GM23248 (cell line): ENCODE measurements around the gene ALX4. TPM values are rescaled to one million over a fixed set of nuclear protein-coding genes. Genes with fewer than 3 reads are reported as not detected.
A peak's percentile ranks its signal among the peaks of the same experiment; 100 is the strongest.

Experiments used
- DNase-seq: peaks from one replicate; pipeline ENCODE4 v3.0.0-alpha.2; 2015
- H2AFZ ChIP-seq: fragments of 200-600 bp; sonication (generic); 2 replicates; pipeline ENCODE4 v1.6.1; 2016; ENCODE audit warnings: antibody characterized with exemption
- H3F3A ChIP-seq: fragments of 200-600 bp; sonication (generic); 2 replicates; pipeline ENCODE4 v1.6.1; 2016; ENCODE audit warnings: mild to moderate bottlenecking, antibody characterized with exemption, mixed run types; ENCODE audit not compliant: insufficient read depth
- H3K27ac ChIP-seq: fragments of 200-600 bp; sonication (generic); 2 replicates; pipeline ENCODE4 v1.5.1; 2016; ENCODE audit warnings: mild to moderate bottlenecking
- H3K27me3 ChIP-seq: fragments of 200-600 bp; sonication (generic); replicated peaks from 2 replicates; pipeline ENCODE4 v1.6.1; 2016; ENCODE audit warnings: mild to moderate bottlenecking; ENCODE audit not compliant: insufficient read depth
- H3K36me3 ChIP-seq: fragments of 200-600 bp; sonication (generic); 2 replicates; pipeline ENCODE4 v1.6.1; 2016; ENCODE audit warnings: low read depth, mild to moderate bottlenecking
- H3K4me1 ChIP-seq: fragments of 200-600 bp; sonication (generic); 2 replicates; pipeline ENCODE4 v1.6.1; 2016; ENCODE audit warnings: mild to moderate bottlenecking; ENCODE audit not compliant: insufficient read depth
- H3K4me2 ChIP-seq: fragments of 200-600 bp; sonication (generic); one replicate; pipeline ENCODE4 v1.6.1; 2016; ENCODE audit warnings: mild to moderate bottlenecking; ENCODE audit not compliant: unreplicated experiment
- H3K4me3 ChIP-seq: fragments of 200-600 bp; sonication (generic); 2 replicates; pipeline ENCODE4 v1.5.1; 2016; ENCODE audit warnings: mild to moderate bottlenecking
- H3K79me2 ChIP-seq: fragments of 200-600 bp; sonication (generic); 2 replicates; pipeline ENCODE4 v1.6.1; 2016; ENCODE audit warnings: mild to moderate bottlenecking; ENCODE audit not compliant: insufficient read depth
- H3K9ac ChIP-seq: fragments of 200-600 bp; sonication (generic); 2 replicates; pipeline ENCODE4 v1.6.1; 2016; ENCODE audit warnings: mild to moderate bottlenecking
- H3K9me2 ChIP-seq: fragments of 200-600 bp; sonication (generic); 2 replicates; pipeline ENCODE4 v1.6.1; 2016; ENCODE audit warnings: mixed run types, mild to moderate bottlenecking, moderate library complexity; ENCODE audit not compliant: insufficient read depth
- H3K9me3 ChIP-seq: fragments of 200-600 bp; sonication (generic); one replicate; pipeline ENCODE4 v1.6.1; 2017; ENCODE audit warnings: low read depth
- H4K20me1 ChIP-seq: fragments of 200-600 bp; sonication (generic); 2 replicates; pipeline ENCODE4 v1.6.0; 2016; ENCODE audit not compliant: insufficient read depth
- EZH2 ChIP-seq: fragments of 200-600 bp; sonication (generic); IDR thresholded peaks from 2 replicates; pipeline ENCODE4 v1.6.1; 2018; ENCODE audit warnings: antibody characterized with exemption, mild to moderate bottlenecking; ENCODE audit not compliant: insufficient read depth, poor library complexity, severe bottlenecking
- EZH2phosphoT487 ChIP-seq: fragments of 200-600 bp; sonication (generic); IDR thresholded peaks from 2 replicates; pipeline ENCODE4 v1.6.1; 2018; ENCODE audit warnings: antibody characterized with exemption, moderate library complexity, mild to moderate bottlenecking, low read depth; ENCODE audit not compliant: insufficient read depth
- WGBS, 2 experiments: methylation state at CpG; one replicate each; pipeline ENCODE4 v1.1.6; 2015 to 2017; ENCODE audit warnings: low lambda C conversion rate in 2 of 2, low coverage in 1 of 2; ENCODE audit errors: missing lambda C conversion rate in 2 of 2; 5-methylcytosine and 5-hydroxymethylcytosine counted together
- in situ Hi-C: fragments of 300-500 bp; cut with MboI; formaldehyde crosslinking; loops from 2 replicates; pipeline ENCODE4 v1.15.0; 2020
- polyA plus RNA-seq: library from polyadenylated mRNA; unstranded; fragments of >200 nt; fragmentation: Nextera tagmentation; extraction: Ambion mirVana; gene quantifications from 2 replicates; pipeline ENCODE4 v1.2.1, GENCODE V29; 2016
- total RNA-seq: library from RNA; depleted of rRNA; stranded (reverse); fragments of >200 nt; shearing (Covaris generic); gene quantifications from 2 replicates; pipeline ENCODE4 v1.2.3, GENCODE V29; 2014

Gene ALX4
- total and polyA plus RNA-seq, 2 experiments from 2014 or later = not detected

GRCh38 chr11:44329472-44330230, 19.7 kb upstream of the ALX4 start:
- peaks cover 71% of the 10 kb centered on the region for H3K27me3 ChIP-seq
- no peak overlapping the region for H3K4me3 ChIP-seq
- H3F3A ChIP-seq = no peaks in the 10 kb centered on the region
- no peaks in the 10 kb centered on the region for H3K36me3 ChIP-seq
- no peaks in the 10 kb centered on the region for H3K79me2 ChIP-seq
- no peak for TF ChIP-seq EZH2
- no peak for TF ChIP-seq EZH2phosphoT487
- no peak overlapping the region for H3K4me2 ChIP-seq
- no peak overlapping the region for H2AFZ ChIP-seq
- in situ Hi-C loops = no loop called here
- H3K9me2 ChIP-seq = no peaks in the 10 kb centered on the region
- WGBS, 2 experiments = 33 to 35% methylated on average over 8 of the region's 8 CpGs
- H3K4me1 ChIP-seq = no peaks in the 10 kb centered on the region
- no peak for DNase-seq
- H4K20me1 ChIP-seq = no peaks in the 10 kb centered on the region
- no peak overlapping the region for H3K27ac ChIP-seq
- no peak overlapping the region for H3K9ac ChIP-seq
- no peaks in the 10 kb centered on the region for H3K9me3 ChIP-seq

DNA sequence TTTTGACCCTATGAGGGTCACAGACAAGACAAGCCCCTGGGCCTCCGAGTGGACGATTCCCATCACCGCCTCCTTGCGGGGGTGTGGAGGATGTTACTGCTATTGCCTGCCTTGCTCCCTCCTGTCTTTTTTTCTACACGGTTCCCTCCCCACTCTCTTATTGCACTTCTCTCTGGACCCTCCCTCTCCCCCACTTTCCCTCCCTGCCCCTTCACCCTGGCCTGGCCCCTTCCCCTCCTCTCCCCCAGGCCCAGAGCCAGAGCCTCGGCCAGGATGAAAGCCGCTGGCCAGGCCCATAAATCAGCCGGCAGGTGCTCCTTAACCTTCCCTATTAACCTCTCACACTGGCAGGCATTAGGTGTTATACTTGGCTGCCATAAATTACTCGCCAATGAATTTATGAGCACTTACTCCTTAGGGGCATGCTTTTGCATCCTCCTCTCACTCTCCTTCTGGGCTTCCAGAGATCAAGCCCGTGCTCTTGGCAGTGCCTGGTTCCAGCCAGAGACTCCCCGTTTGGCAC, 18.3 kb upstream of the ALX4 start:
- TF ChIP-seq EZH2 = no peak
- TF ChIP-seq EZH2phosphoT487 = no peak
- H3K9ac ChIP-seq = no peak overlapping the region
- no peaks in the 10 kb centered on the region for H3K9me2 ChIP-seq
- no peak overlapping the region for H2AFZ ChIP-seq
- no peak overlapping the region for H3K4me2 ChIP-seq
- 15% methylated on average over 11 of the region's 11 CpGs for WGBS, 2 experiments
- no peaks in the 10 kb centered on the region for H3K36me3 ChIP-seq
- no peaks in the 10 kb centered on the region for H3K79me2 ChIP-seq
- H4K20me1 ChIP-seq = no peaks in the 10 kb centered on the region
- H3K9me3 ChIP-seq = no peaks in the 10 kb centered on the region
- no peak overlapping the region for H3K27ac ChIP-seq
- no peaks in the 10 kb centered on the region for H3F3A ChIP-seq
- H3K4me3 ChIP-seq = no peak overlapping the region
- H3K4me1 ChIP-seq = no peaks in the 10 kb centered on the region
- no peak for DNase-seq
- H3K27me3 ChIP-seq = peaks cover 81% of the 10 kb centered on the region
- in situ Hi-C loops = no loop called here

GRCh38 chr11:44327730-44328129, 17.8 kb upstream of the ALX4 start:
- H2AFZ ChIP-seq = no peak overlapping the region
- H3K9me2 ChIP-seq = no peaks in the 10 kb centered on the region
- peaks cover 82% of the 10 kb centered on the region for H3K27me3 ChIP-seq
- WGBS, 2 experiments = 51 to 54% methylated on average over 10 of the region's 10 CpGs
- H3K27ac ChIP-seq = no peak overlapping the region
- no peak for TF ChIP-seq EZH2
- TF ChIP-seq EZH2phosphoT487 = no peak
- no peak for DNase-seq
- no peaks in the 10 kb centered on the region for H3K79me2 ChIP-seq
- H3K4me3 ChIP-seq = no peak overlapping the region
- no peaks in the 10 kb centered on the region for H3K4me1 ChIP-seq
- H3F3A ChIP-seq = no peaks in the 10 kb centered on the region
- no peak overlapping the region for H3K4me2 ChIP-seq
- H3K9me3 ChIP-seq = no peaks in the 10 kb centered on the region
- in situ Hi-C loops = no loop called here
- H4K20me1 ChIP-seq = no peaks in the 10 kb centered on the region
- H3K36me3 ChIP-seq = no peaks in the 10 kb centered on the region
- no peak overlapping the region for H3K9ac ChIP-seq

GRCh38 chr11:44326615-44327475, 16.9 kb upstream of the ALX4 start:
- Histone ChIP-seq H3K4me1 (no peaks in the 10 kb centered on the region), H3K4me3 (no peak overlapping the region), H3K27me3 (peaks cover 81% of the 10 kb centered on the region), H3K27ac (no peak overlapping the region), H3K79me2 (no peaks in the 10 kb centered on the region), H3K4me2 (no peak overlapping the region), H3F3A (no peaks in the 10 kb centered on the region), H3K36me3 (no peaks in the 10 kb centered on the region), H3K9me2 (no peaks in the 10 kb centered on the region), H3K9me3 (no peaks in the 10 kb centered on the region), H3K9ac (no peak overlapping the region), H2AFZ (no peak overlapping the region), H4K20me1 (no peaks in the 10 kb centered on the region)
- in situ Hi-C loops = no loop called here
- 17 to 25% methylated on average over 13 to 15 of the region's 15 CpGs for WGBS, 2 experiments
- TF ChIP-seq EZH2phosphoT487 (no peak), EZH2 (no peak)
- peak; percentile 25 for DNase-seq
